Measurements from ENCODE around the gene GALNS.

DNA sequence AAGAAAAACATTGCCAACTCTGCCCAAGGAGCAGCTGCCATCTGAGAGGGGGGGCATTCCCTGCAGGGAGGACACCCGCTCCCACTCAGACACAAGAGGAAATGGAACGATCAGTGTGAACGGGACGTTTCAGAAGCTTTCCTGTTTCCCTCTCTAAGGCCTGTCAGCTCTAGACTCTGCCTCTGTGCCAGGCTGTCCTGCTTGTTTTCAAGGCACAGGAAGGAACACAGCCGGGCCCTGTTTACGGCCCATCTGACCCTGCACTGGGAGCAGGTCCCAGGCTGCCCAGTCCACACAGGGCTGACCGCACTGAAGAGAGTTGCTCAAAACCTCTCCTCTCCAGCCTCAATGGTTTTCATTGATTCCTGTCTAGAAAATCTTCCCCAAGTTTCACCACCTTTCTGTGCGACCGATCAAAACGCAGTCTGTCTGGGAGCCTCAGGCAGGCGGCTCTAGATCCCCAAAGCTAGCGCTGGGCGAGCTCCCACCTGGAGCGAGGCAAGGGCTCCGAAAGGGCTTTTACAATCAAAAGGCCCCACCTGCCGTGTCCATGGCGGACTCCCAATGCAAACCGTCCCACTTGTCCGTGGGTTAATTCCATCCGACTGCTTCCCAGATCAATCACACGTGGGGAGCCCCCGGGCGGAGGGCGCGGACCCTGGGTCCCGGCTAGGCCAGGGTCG lies 73.2 kb downstream of the GALNS start:
- TF ChIP-seq, protein P1, sequence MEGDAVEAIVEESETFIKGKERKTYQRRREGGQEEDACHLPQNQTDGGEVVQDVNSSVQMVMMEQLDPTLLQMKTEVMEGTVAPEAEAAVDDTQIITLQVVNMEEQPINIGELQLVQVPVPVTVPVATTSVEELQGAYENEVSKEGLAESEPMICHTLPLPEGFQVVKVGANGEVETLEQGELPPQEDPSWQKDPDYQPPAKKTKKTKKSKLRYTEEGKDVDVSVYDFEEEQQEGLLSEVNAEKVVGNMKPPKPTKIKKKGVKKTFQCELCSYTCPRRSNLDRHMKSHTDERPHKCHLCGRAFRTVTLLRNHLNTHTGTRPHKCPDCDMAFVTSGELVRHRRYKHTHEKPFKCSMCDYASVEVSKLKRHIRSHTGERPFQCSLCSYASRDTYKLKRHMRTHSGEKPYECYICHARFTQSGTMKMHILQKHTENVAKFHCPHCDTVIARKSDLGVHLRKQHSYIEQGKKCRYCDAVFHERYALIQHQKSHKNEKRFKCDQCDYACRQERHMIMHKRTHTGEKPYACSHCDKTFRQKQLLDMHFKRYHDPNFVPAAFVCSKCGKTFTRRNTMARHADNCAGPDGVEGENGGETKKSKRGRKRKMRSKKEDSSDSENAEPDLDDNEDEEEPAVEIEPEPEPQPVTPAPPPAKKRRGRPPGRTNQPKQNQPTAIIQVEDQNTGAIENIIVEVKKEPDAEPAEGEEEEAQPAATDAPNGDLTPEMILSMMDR (IDR thresholded peaks at IDR 0.05): no peak
- no peak for TF ChIP-seq POLR2A (IDR thresholded peaks at IDR 0.05)
